Endothelial cell of umbilical vein (primary cell): ENCODE measurements around the gene PSTPIP1. TPM values are rescaled to one million over a fixed set of nuclear protein-coding genes. Genes with fewer than 3 reads are reported as not detected.

Experiments
- BruUV-seq: library from RNA; stranded (reverse); fragments of 400-500 nt; replicated peaks from 2 replicates; lab custom pipeline; 2021; lab: Mats Ljungman, UMichigan
- CTCF ChIA-PET: fragments of 300-600, 350-600 bp; sonication (Branson Sonifier 250); formaldehyde crosslinking; loops from one replicate; lab custom pipeline; 2021; ENCODE audit warnings: antibody characterized with exemption, inconsistent platforms; lab: Charles Lee
- POLR2A ChIA-PET: fragments of 300-600, 350-600 bp; sonication (Branson Sonifier 250); formaldehyde crosslinking; loops from one replicate; lab custom pipeline; 2021; ENCODE audit warnings: antibody characterized with exemption, inconsistent platforms; lab: Charles Lee
- DNase-seq: peaks from one replicate; pipeline ENCODE4 v3.0.0-alpha.2; 2011; ENCODE audit warnings: low read depth, low spot score
- FAIRE-seq: peaks from 2 replicates; lab custom pipeline; 2011; peaks lifted over from hg19 to GRCh38; lab: Jason Lieb, UNC
- H2AFZ ChIP-seq: 2 replicates; pipeline ENCODE4 v1.6.0; 2012; ENCODE audit warnings: low read depth, low read length, control low read depth, inconsistent platforms
- H3K27ac ChIP-seq: 2 replicates; pipeline ENCODE4 v1.5.1; 2011; ENCODE audit warnings: low read depth, mild to moderate bottlenecking, control low read depth, low read length, moderate library complexity; ENCODE audit not compliant: insufficient read depth
- H3K27me3 ChIP-seq, 2 experiments: 2 replicates each; pipeline versions ENCODE4 v1.6.0 to v1.6.1; 2011; ENCODE audit warnings: low read length in 2 of 2, mixed read lengths in 1 of 2; ENCODE audit not compliant: control insufficient read depth in 2 of 2, insufficient read depth in 2 of 2
- H3K36me3 ChIP-seq, 2 experiments: 2 replicates in 1 of 2; 3 replicates in 1 of 2; pipeline ENCODE4 v1.5.1; 2011; ENCODE audit warnings: low read length in 2 of 2, mild to moderate bottlenecking in 1 of 2, moderate library complexity in 1 of 2; ENCODE audit not compliant: control insufficient read depth in 2 of 2, insufficient read depth in 2 of 2; ENCODE audit errors: extremely low read depth in 1 of 2
- H3K4me1 ChIP-seq: 3 replicates; pipeline ENCODE4 v1.5.1; 2011; ENCODE audit warnings: mild to moderate bottlenecking, low read length; ENCODE audit not compliant: control insufficient read depth, insufficient read depth; ENCODE audit errors: extremely low read depth
- H3K4me2 ChIP-seq: 2 replicates; pipeline ENCODE4 v1.6.1; 2011; ENCODE audit warnings: low read length, control low read depth, mixed read lengths; ENCODE audit not compliant: insufficient read depth
- H3K4me3 ChIP-seq, 3 experiments: fragments of 200-600 bp in 1 of 3; sonication (generic), shearing (Covaris generic) in 1 of 3; replicated peaks in 1 of 3; 2 replicates each; pipeline ENCODE4 v1.5.1; 2011 to 2016; ENCODE audit warnings: control low read depth in 3 of 3, low read length in 3 of 3, mild to moderate bottlenecking in 2 of 3, inconsistent platforms in 1 of 3, low read depth in 1 of 3, moderate library complexity in 1 of 3; ENCODE audit not compliant: insufficient read depth in 1 of 3
- H3K79me2 ChIP-seq: 2 replicates; pipeline ENCODE4 v1.6.0; 2012; ENCODE audit warnings: low read length, inconsistent platforms; ENCODE audit not compliant: control insufficient read depth, insufficient read depth
- H3K9ac ChIP-seq: replicated peaks from 2 replicates; pipeline ENCODE3; 2011; ENCODE audit warnings: low read length, control low read depth; ENCODE audit not compliant: insufficient read depth; ENCODE audit errors: extremely low read depth
- H3K9me1 ChIP-seq: replicated peaks from 3 replicates; pipeline ENCODE4 v1.6.0; 2011; ENCODE audit warnings: mild to moderate bottlenecking, low read length; ENCODE audit not compliant: control insufficient read depth, insufficient read depth; ENCODE audit errors: extremely low read depth
- H3K9me3 ChIP-seq: replicated peaks from 2 replicates; pipeline ENCODE4 v1.5.1; 2012; ENCODE audit warnings: low read length, inconsistent platforms; ENCODE audit not compliant: control insufficient read depth, insufficient read depth
- H4K20me1 ChIP-seq: replicated peaks from 2 replicates; pipeline ENCODE3; 2011; ENCODE audit warnings: mild to moderate bottlenecking, low read length; ENCODE audit not compliant: control insufficient read depth, insufficient read depth; ENCODE audit errors: extremely low read depth
- CTCF ChIP-seq, 2 donors: IDR thresholded peaks; 1 replicate in 1 of 2; 2 replicates in 1 of 2; pipeline ENCODE4 v1.5.1; 2011; ENCODE audit warnings: low read length in 2 of 2, mild to moderate bottlenecking in 2 of 2, moderate library complexity in 2 of 2, control low read depth in 1 of 2, inconsistent platforms in 1 of 2, low read depth in 1 of 2; ENCODE audit not compliant: insufficient read depth in 1 of 2; ENCODE audit errors: extremely low read depth in 1 of 2
- EZH2 ChIP-seq: IDR thresholded peaks from 2 replicates; pipeline ENCODE4 v1.6.1; 2012; ENCODE audit warnings: borderline replicate concordance, low read depth, mild to moderate bottlenecking, moderate library complexity, low read length, inconsistent platforms; ENCODE audit not compliant: severe bottlenecking
- FOS ChIP-seq: IDR thresholded peaks from 2 replicates; pipeline ENCODE4 v1.6.1; 2011; ENCODE audit warnings: mild to moderate bottlenecking, low read length, moderate library complexity, borderline replicate concordance; ENCODE audit not compliant: insufficient read depth
- GATA2 ChIP-seq: IDR thresholded peaks from 2 replicates; pipeline ENCODE4 v1.7.0; 2011; ENCODE audit warnings: low read depth, mild to moderate bottlenecking, moderate library complexity, mixed read lengths, low read length; ENCODE audit not compliant: insufficient read length, insufficient read depth
- JUN ChIP-seq: IDR thresholded peaks from 2 replicates; pipeline ENCODE4 v1.6.1; 2011; ENCODE audit warnings: borderline replicate concordance, low read depth; ENCODE audit not compliant: insufficient read length, insufficient read depth
- MAX ChIP-seq: IDR thresholded peaks from 2 replicates; pipeline ENCODE4 v1.6.1; 2011; ENCODE audit not compliant: insufficient read depth, insufficient read length
- MYC ChIP-seq: IDR thresholded peaks from one replicate; pipeline ENCODE4 v1.6.1; 2011; ENCODE audit warnings: mild to moderate bottlenecking, low read depth, low read length
- POLR2A ChIP-seq: IDR thresholded peaks from 2 replicates; pipeline ENCODE4 v1.6.1; 2012; ENCODE audit warnings: low read depth, mild to moderate bottlenecking, control low read depth, low read length
- POLR2AphosphoS5 ChIP-seq: IDR thresholded peaks from 2 replicates; pipeline ENCODE4 v1.6.1; 2012; ENCODE audit warnings: low read depth, mild to moderate bottlenecking, control low read depth, low read length, moderate library complexity; ENCODE audit not compliant: insufficient read depth
- dilution Hi-C: fragments of 300-500 bp; cut with MboI; formaldehyde crosslinking; loops from one replicate; pipeline ENCODE4 v1.15.0; 2019; ENCODE audit warnings: low sequenced_read_pairs; ENCODE audit not compliant: extremely low pct_ligation_motif_present
- intact Hi-C: fragments of 100-400 bp; cut with micrococcal nuclease; formaldehyde crosslinking; loops from one replicate; pipeline ENCODE4 v1.10.0; 2022
- polyA plus RNA-seq, 4 experiments: library from polyadenylated mRNA; depleted of rRNA in 3 of 4; stranded (reverse) in 3 of 4; unstranded in 1 of 4; fragments of >200 nt; gene quantifications; 2 replicates each; pipeline versions ENCODE4 v1.2.1 to v1.2.3, GENCODE V29; 2011 to 2012; ENCODE audit warnings: missing spikeins in 1 of 4
- total RNA-seq: library from RNA; stranded (reverse); gene quantifications from 2 replicates; pipeline ENCODE4 v1.2.3, GENCODE V29; 2021

The PSTPIP1 gene
- total and polyA plus RNA-seq, 2 donors (not counting 3 experiments of a cell fraction or from before 2014, with no cell fraction given), result not detected

DNA sequence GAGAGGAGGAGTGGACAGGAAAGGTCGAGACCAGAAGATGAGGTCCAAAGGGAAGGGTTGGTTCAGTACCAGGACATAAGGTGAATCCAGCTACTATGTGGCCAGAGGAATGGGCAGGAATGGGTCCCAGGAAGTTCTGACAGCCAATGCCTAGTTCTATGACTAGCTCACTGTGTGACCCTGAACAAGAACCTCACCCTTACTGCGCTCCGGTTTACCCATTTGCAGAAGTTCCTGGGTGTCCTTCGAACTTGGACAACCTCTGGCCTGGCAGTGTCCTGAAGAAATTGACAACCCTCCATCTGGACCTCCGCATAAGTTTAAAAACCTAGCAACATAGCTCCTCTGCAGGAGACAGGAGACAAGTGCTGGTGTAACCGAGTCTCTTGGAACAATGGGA is 12.2 kb upstream of the PSTPIP1 start:
- no peaks in the 10 kb centered on the region for H3K27me3 ChIP-seq
- H3K4me2 ChIP-seq, result no peak overlapping the region
- H3K79me2 ChIP-seq, result no peaks in the 10 kb centered on the region
- intact Hi-C loops (no loop called here), dilution Hi-C loops (no loop called here)
- H3K9me3 ChIP-seq, result no peaks in the 10 kb centered on the region
- H3K27ac ChIP-seq, result no peak overlapping the region
- POLR2A ChIA-PET, result no interaction called here
- TF ChIP-seq FOS (no peak), GATA2 (no peak), MYC (no peak), POLR2A (no peak), POLR2AphosphoS5 (no peak), MAX (no peak), EZH2 (no peak), JUN (no peak), CTCF (IDR thresholded peaks at IDR 0.05; ENCODE audit: extremely low read depth in 1 of 2, insufficient read depth in 1 of 2, low read depth in 1 of 2, low read length in 2 of 2) (no peak)
- H3K36me3 ChIP-seq, result no peaks in the 10 kb centered on the region
- no peak overlapping the region for H3K4me3 ChIP-seq
- no peaks in the 10 kb centered on the region for H3K4me1 ChIP-seq
- no peak overlapping the region for H3K9ac ChIP-seq
- CTCF ChIA-PET, result interaction anchor here (4.5 kb wide), 1 partner anchor 10 kb away, joined by 25 read pairs; no protein-coding TSS in a partner anchor
- H3K9me1 ChIP-seq, result no peaks in the 10 kb centered on the region
- FAIRE-seq (no peak), DNase-seq (no peak)
- no peaks in the 10 kb centered on the region for H4K20me1 ChIP-seq
- BruUV-seq, result no TSS peak
- H2AFZ ChIP-seq, result no peak overlapping the region
